Prostate gland (tissue), 2 donors: ENCODE results near the gene FOXO4. TPM values are rescaled to one million over a fixed set of nuclear protein-coding genes. Genes with fewer than 3 reads are reported as not detected.
"Not testable (repeated sequence)": the region's sequence is repeated elsewhere in the genome, so short reads cannot be mapped to it uniquely, and the experiment has no call there.

ENCODE experiments used
- DNase-seq: peaks from one replicate; pipeline ENCODE4 v3.0.0-alpha.2; 2019; ENCODE audit warnings: low spot score
- H3K27ac ChIP-seq, 2 donors: fragments of 200-600 bp; sonication (generic); 2 replicates each; pipeline ENCODE4 v1.5.1; 2017 to 2019
- H3K27me3 ChIP-seq: fragments of 200-600 bp; sonication (generic); replicated peaks from 2 replicates; pipeline ENCODE4 v1.5.1; 2019; ENCODE audit not compliant: insufficient read depth
- H3K36me3 ChIP-seq, 2 donors: fragments of 200-600 bp; sonication (generic); 1 replicate in 1 of 2; 2 replicates in 1 of 2; pipeline versions ENCODE4 v1.5.1 to v1.8.1; 2017 to 2019
- H3K4me1 ChIP-seq: fragments of 200-600 bp; sonication (generic); replicated peaks from 2 replicates; pipeline ENCODE4 v1.5.1; 2019
- H3K4me3 ChIP-seq, 2 donors: fragments of 200-600 bp; sonication (generic); 2 replicates each; pipeline ENCODE4 v1.5.1; 2017 to 2019
- H3K9me3 ChIP-seq: fragments of 200-600 bp; sonication (generic); 2 replicates; pipeline ENCODE4 v1.5.1; 2017
- CTCF ChIP-seq, 4 experiments: fragments of 200-600 bp in 2 of 4; fragments of 450-650 bp in 2 of 4; sonication (generic) in 2 of 4; IDR thresholded peaks; 1 replicate in 3 of 4; 2 replicates in 1 of 4; pipeline ENCODE4 v1.5.1; 2016 to 2019; ENCODE audit warnings: antibody characterized with exemption in 4 of 4, mild to moderate bottlenecking in 2 of 4, moderate library complexity in 2 of 4
- POLR2A ChIP-seq: fragments of 450-650 bp; IDR thresholded peaks from one replicate; pipeline ENCODE4 v1.6.1; 2016; ENCODE audit warnings: antibody characterized with exemption, mild to moderate bottlenecking
- POLR2AphosphoS5 ChIP-seq: sonication (generic); formaldehyde crosslinking; IDR thresholded peaks from one replicate; pipeline ENCODE4 v1.6.1; 2017; ENCODE audit warnings: antibody characterized with exemption
- WGBS: methylation state at CpG from one replicate; pipeline ENCODE4 v1.1.5; 2018; 5-methylcytosine and 5-hydroxymethylcytosine counted together
- intact Hi-C: fragments of 100-400 bp; cut with DNase I; formaldehyde crosslinking; loops from one replicate; pipeline ENCODE4 v1.14.2; 2022
- total RNA-seq, 2 donors: library from RNA; depleted of rRNA; stranded (reverse); fragments of >200 nt; gene quantifications; one replicate each; pipeline ENCODE4 v1.1.0, GENCODE V29; 2016

FOXO4 gene
- total RNA-seq: 10 to 100 TPM; 40.4 to 74.0 TPM

- peak; percentile 75 for TF ChIP-seq POLR2AphosphoS5
- TF ChIP-seq POLR2A: no peak
- intact Hi-C loops: loop anchor here (5.0 kb wide), 1 partner anchor 87 kb away; no protein-coding TSS in a partner anchor
Measured at GRCh38 chrX:71095555-71095980, at the start of gene FOXO4. Gene FOXO4 (plus strand): TSS chrX:71095851. CDS start chrX:71096529, 678 bp downstream.

DNA sequence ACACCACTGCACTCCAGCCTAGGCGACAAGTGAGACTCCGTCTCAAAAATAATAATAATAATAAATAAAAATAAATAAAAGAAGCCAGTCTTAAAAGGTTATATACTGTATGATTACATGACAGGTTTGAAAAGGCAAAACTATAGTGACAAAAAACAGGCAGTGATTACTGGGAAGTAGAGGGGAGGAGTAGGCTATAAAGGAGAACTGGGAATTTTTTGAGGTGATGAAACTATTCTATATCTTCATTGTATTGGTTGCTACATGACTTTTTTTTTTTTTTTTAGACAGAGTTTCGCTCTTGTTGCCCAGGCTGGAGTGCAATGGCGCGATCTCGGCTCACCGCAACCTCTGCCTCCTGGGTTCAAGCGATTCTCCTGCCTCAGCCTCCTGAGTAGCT lies 47.8 kb upstream of the FOXO4 start:
- H3K27me3 ChIP-seq, DNase-seq, H3K9me3 ChIP-seq, H3K27ac ChIP-seq, H3K4me3 ChIP-seq, H3K36me3 ChIP-seq, H3K4me1 ChIP-seq, intact Hi-C loops: not testable (repeated sequence)
- 97% methylated on average over 7 of the region's 8 CpGs for WGBS

More at GRCh38 chrX:71095555-71095980, at the start of gene FOXO4:
- Histone ChIP-seq H3K27ac (peak within 1 kb of the TSS; percentile 75), H3K9me3 (no peaks in the 10 kb centered on the region), H3K27me3 (no peaks in the 10 kb centered on the region), H3K36me3 (no peaks in the 10 kb centered on the region), H3K4me1 (no peaks in the 10 kb centered on the region), H3K4me3 (peak within 1 kb of the TSS; percentile 43 to 47)
- under 1% methylated on average over 29 of the region's 29 CpGs for WGBS
- peak; percentile 90 for DNase-seq

- H3K27me3 ChIP-seq: no peaks in the 10 kb centered on the region
- no peak overlapping the region for H3K4me3 ChIP-seq
- WGBS: 72% methylated on average over 7 of the region's 7 CpGs
- intact Hi-C loops: no loop called here
- no peak for DNase-seq
- no peak for TF ChIP-seq POLR2A
- no peak for TF ChIP-seq CTCF (IDR thresholded peaks at IDR 0.05)
- TF ChIP-seq POLR2AphosphoS5: no peak
- no peak overlapping the region for H3K27ac ChIP-seq
- no peaks in the 10 kb centered on the region for H3K4me1 ChIP-seq
- H3K9me3 ChIP-seq: no peaks in the 10 kb centered on the region
- H3K36me3 ChIP-seq: no peaks in the 10 kb centered on the region
Measured at GRCh38 chrX:71052721-71053120, 42.9 kb upstream of the FOXO4 start.

DNA sequence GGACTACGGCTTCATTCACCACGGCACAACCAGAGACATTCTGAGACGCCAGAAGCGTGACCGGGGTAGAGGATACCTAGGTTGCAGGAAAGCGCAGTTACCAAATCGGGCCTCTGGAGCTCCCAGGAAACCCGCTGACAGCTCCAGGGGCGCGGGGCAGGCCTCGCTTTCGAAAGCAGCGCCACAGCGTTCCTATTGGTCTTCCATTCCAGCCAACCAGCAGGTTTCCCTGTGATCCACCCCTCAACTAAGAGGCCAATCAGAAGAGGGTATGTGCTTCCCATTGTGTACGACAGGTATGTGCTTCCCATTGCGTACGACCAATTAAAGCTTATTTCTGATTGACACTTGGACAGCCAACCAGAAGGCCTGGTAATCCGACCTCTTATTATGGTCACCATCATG lies 42.4 kb upstream of the FOXO4 start:
- Histone ChIP-seq H3K27ac (no peak overlapping the region), H3K36me3 (no peaks in the 10 kb centered on the region), H3K9me3 (no peaks in the 10 kb centered on the region), H3K4me3 (no peak overlapping the region), H3K4me1 (no peaks in the 10 kb centered on the region), H3K27me3 (no peaks in the 10 kb centered on the region)
- 69% methylated on average over 18 of the region's 18 CpGs for WGBS
- DNase-seq: no peak
- intact Hi-C loops: no loop called here
- TF ChIP-seq POLR2AphosphoS5: no peak
- TF ChIP-seq POLR2A: no peak
- no peak for TF ChIP-seq CTCF (IDR thresholded peaks at IDR 0.05)

GRCh38 chrX:71056867-71057266 lies 38.8 kb upstream of the FOXO4 start:
- intact Hi-C loops: no loop called here
- Histone ChIP-seq H3K27ac (no peak overlapping the region), H3K9me3 (no peaks in the 10 kb centered on the region), H3K27me3 (no peaks in the 10 kb centered on the region), H3K4me3 (no peak overlapping the region), H3K4me1 (no peaks in the 10 kb centered on the region), H3K36me3 (no peaks in the 10 kb centered on the region)
- DNase-seq: no peak
- TF ChIP-seq CTCF (IDR thresholded peaks at IDR 0.05): no peak
- TF ChIP-seq POLR2AphosphoS5: no peak
- TF ChIP-seq POLR2A: no peak

- no peaks in the 10 kb centered on the region for H3K9me3 ChIP-seq
- no peaks in the 10 kb centered on the region for H3K36me3 ChIP-seq
Measured at GRCh38 chrX:71057848-71058530, 37.7 kb upstream of the FOXO4 start.

More at GRCh38 chrX:71057848-71058530, 37.7 kb upstream of the FOXO4 start:
- DNase-seq: no peak
- WGBS: 81% methylated on average over 3 of the region's 3 CpGs
- Histone ChIP-seq H3K27ac (no peak overlapping the region), H3K27me3 (no peaks in the 10 kb centered on the region), H3K4me1 (no peaks in the 10 kb centered on the region), H3K4me3 (no peak overlapping the region)
- intact Hi-C loops: no loop called here
- TF ChIP-seq CTCF (IDR thresholded peaks at IDR 0.05) (no peak), POLR2A (no peak), POLR2AphosphoS5 (no peak)
